Hepatocyte (in vitro differentiated cells): ENCODE results near the gene CHRM2.

Experiments used
- EZH2 ChIP-seq: fragments of 200-600 bp; sonication (generic); IDR thresholded peaks from 2 replicates; pipeline ENCODE4 v1.6.1; 2016; ENCODE audit warnings: antibody characterized with exemption, mild to moderate bottlenecking, borderline replicate concordance
- TF ChIP-seq, protein P1 (sequence below): fragments of 200-600 bp; sonication (generic); IDR thresholded peaks from 2 replicates; pipeline ENCODE4 v1.5.1; 2016; ENCODE audit warnings: antibody characterized with exemption, mild to moderate bottlenecking; ENCODE audit not compliant: poor library complexity

DNA sequence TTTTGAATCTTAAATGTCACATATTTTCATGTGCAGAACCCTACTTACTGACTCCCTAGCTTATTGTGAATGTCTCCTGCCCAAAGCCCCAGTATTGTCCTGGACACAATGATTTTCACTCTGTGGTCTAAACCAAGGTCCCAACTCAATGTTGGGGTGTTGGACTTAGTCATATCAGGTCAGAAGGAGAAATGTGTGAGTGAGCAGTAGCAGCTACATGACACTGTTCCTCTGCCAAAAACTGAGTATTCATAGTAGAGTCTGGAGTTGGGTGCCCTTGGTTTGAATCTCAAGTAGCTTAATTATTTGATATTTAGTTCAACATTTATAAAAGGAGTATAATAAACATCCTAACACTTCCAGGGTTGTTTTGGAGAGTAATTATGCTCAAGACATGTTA lies 141.0 kb downstream of the CHRM2 start:
- TF ChIP-seq, protein P1, sequence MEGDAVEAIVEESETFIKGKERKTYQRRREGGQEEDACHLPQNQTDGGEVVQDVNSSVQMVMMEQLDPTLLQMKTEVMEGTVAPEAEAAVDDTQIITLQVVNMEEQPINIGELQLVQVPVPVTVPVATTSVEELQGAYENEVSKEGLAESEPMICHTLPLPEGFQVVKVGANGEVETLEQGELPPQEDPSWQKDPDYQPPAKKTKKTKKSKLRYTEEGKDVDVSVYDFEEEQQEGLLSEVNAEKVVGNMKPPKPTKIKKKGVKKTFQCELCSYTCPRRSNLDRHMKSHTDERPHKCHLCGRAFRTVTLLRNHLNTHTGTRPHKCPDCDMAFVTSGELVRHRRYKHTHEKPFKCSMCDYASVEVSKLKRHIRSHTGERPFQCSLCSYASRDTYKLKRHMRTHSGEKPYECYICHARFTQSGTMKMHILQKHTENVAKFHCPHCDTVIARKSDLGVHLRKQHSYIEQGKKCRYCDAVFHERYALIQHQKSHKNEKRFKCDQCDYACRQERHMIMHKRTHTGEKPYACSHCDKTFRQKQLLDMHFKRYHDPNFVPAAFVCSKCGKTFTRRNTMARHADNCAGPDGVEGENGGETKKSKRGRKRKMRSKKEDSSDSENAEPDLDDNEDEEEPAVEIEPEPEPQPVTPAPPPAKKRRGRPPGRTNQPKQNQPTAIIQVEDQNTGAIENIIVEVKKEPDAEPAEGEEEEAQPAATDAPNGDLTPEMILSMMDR = no peak
- no peak for TF ChIP-seq EZH2
